K562 (cell line): ENCODE results near the gene NARF. TPM values are rescaled to one million over a fixed set of nuclear protein-coding genes. Genes with fewer than 3 reads are reported as not detected.

Experiments
- CXXC5 ChIP-seq: fragments of 250-450 bp; sonication (Bioruptor Pico); IDR thresholded peaks from 2 replicates; pipeline ENCODE4 v1.8.0; 2022; ENCODE audit warnings: inconsistent platforms, mild to moderate bottlenecking, moderate library complexity
- KDM5B ChIP-seq: fragments of 200-600 bp; sonication (generic); IDR thresholded peaks from 2 replicates; pipeline ENCODE4 v1.6.1; 2012; ENCODE audit warnings: low read depth, mild to moderate bottlenecking, moderate library complexity, low read length, control low read depth, inconsistent platforms; ENCODE audit not compliant: insufficient replicate concordance
- MAZ ChIP-seq, 2 experiments: fragments of 450-650 bp in 1 of 2; sonication (generic) in 1 of 2; formaldehyde crosslinking; IDR thresholded peaks in 1 of 2; conservative IDR thresholded peaks in 1 of 2; 2 replicates each; pipeline versions ENCODE4 v1.4.0 to v1.5.0; 2020; ENCODE audit warnings: mild to moderate bottlenecking in 1 of 2, missing genetic modification reagents in 1 of 2
- PHTF2 ChIP-seq: fragments of 250-450 bp; sonication (Bioruptor Pico); IDR thresholded peaks from 2 replicates; pipeline ENCODE4 v1.5.0; 2021; ENCODE audit warnings: mild to moderate bottlenecking
- POLR3G ChIP-seq: IDR thresholded peaks from 2 replicates; pipeline ENCODE4 v1.6.1; 2011; ENCODE audit not compliant: insufficient read length, insufficient replicate concordance; ENCODE audit errors: extremely low read depth
- SOX6 ChIP-seq: fragments of 450-650 bp; IDR thresholded peaks from 2 replicates; pipeline ENCODE4 v1.6.1; 2014; ENCODE audit warnings: mild to moderate bottlenecking
- ZNF311 ChIP-seq: fragments of 250-450 bp; sonication (Bioruptor Pico); IDR thresholded peaks from 2 replicates; pipeline ENCODE4 v1.4.0; 2020; ENCODE audit warnings: mild to moderate bottlenecking, moderate library complexity
- polyA plus RNA-seq, 8 experiments: library from polyadenylated mRNA; depleted of rRNA in 4 of 8; stranded (reverse) in 5 of 8; unstranded in 3 of 8; fragments of >200 nt; fragmentation: Nextera tagmentation in 2 of 8; fragmentation: Illumina TruSeq in 1 of 8; extraction: Ambion mirVana in 2 of 8; extraction: Trizol in 1 of 8; gene quantifications; 2 replicates each; pipeline versions ENCODE4 v1.2.1 to v1.2.3, GENCODE V29; 2011 to 2014; ENCODE audit warnings: inconsistent platforms in 1 of 8, missing spikeins in 1 of 8
- total RNA-seq, 7 experiments: library from RNA; depleted of rRNA in 6 of 7; stranded (reverse); fragments of >200 nt in 6 of 7; fragmentation: Illumina TruSeq in 2 of 7; extraction: Trizol in 2 of 7; gene quantifications; 2 replicates each; pipeline versions ENCODE4 v1.2.1 to v1.2.3, GENCODE V29; 2011 to 2021; ENCODE audit warnings: low replicate concordance in 1 of 7
- TF ChIP-seq, protein P1 (sequence below): fragments of 450-650 bp; IDR thresholded peaks from 2 replicates; pipeline ENCODE4 v1.6.1; 2016; ENCODE audit warnings: low read depth
- TF ChIP-seq, protein P2 (sequence below), 2 experiments: IDR thresholded peaks in 1 of 2; conservative IDR thresholded peaks in 1 of 2; 2 replicates each; pipeline ENCODE4 v1.6.1; 2016; ENCODE audit warnings: low read depth in 2 of 2, mild to moderate bottlenecking in 1 of 2, missing compliant biosample characterization in 1 of 2, missing genetic modification characterization in 1 of 2, moderate library complexity in 1 of 2
- TF ChIP-seq, protein P3 (sequence below): fragments of 450-650 bp; IDR thresholded peaks from 2 replicates; pipeline ENCODE4 v1.6.1; 2017; ENCODE audit warnings: antibody characterized with exemption, mild to moderate bottlenecking

NARF gene
- total and polyA plus RNA-seq, 9 of the 15 experiments (the other 6 are each of a cell fraction or from before 2014, with no cell fraction given) = 60.4 to 423 (median 132) TPM

DNA sequence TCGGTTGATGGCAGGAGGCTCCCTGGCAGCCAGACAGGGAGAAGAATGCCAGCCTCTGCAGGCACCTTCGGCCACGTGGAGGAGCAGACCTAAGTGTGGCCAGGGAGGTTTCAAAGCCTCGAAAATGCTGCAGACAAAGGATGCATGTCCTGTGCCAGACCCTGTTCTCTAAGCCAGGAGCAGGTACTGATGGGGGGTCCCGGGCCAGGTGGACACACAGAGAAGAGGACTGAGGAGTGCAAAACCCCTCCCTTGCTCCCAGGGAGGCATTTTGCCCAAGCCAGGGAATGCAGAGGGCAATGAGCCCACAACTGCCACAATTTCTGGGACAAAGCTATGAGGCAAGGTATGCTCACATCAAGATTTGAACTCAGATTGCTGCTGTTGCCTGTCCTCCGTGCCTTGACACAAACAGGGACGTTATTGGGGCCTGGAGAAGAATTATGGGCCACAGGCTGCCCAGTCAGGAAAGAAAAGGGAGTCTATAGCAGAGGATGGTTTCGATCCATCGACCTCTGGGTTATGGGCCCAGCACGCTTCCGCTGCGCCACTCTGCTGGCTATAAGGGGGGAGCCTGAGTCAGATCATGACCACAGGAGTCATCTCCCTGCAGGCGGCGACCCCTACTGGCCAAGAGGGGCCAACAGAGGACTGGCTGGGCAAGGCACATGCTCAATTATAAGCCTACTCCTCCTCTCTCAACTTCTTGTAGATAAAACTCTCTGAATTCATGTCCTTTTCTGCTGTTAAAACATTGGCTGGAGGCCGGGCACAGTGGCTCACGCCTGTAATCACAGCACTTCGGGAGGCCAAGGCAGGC lies 35.9 kb downstream of the NARF start (continued):
- TF ChIP-seq, protein P1, sequence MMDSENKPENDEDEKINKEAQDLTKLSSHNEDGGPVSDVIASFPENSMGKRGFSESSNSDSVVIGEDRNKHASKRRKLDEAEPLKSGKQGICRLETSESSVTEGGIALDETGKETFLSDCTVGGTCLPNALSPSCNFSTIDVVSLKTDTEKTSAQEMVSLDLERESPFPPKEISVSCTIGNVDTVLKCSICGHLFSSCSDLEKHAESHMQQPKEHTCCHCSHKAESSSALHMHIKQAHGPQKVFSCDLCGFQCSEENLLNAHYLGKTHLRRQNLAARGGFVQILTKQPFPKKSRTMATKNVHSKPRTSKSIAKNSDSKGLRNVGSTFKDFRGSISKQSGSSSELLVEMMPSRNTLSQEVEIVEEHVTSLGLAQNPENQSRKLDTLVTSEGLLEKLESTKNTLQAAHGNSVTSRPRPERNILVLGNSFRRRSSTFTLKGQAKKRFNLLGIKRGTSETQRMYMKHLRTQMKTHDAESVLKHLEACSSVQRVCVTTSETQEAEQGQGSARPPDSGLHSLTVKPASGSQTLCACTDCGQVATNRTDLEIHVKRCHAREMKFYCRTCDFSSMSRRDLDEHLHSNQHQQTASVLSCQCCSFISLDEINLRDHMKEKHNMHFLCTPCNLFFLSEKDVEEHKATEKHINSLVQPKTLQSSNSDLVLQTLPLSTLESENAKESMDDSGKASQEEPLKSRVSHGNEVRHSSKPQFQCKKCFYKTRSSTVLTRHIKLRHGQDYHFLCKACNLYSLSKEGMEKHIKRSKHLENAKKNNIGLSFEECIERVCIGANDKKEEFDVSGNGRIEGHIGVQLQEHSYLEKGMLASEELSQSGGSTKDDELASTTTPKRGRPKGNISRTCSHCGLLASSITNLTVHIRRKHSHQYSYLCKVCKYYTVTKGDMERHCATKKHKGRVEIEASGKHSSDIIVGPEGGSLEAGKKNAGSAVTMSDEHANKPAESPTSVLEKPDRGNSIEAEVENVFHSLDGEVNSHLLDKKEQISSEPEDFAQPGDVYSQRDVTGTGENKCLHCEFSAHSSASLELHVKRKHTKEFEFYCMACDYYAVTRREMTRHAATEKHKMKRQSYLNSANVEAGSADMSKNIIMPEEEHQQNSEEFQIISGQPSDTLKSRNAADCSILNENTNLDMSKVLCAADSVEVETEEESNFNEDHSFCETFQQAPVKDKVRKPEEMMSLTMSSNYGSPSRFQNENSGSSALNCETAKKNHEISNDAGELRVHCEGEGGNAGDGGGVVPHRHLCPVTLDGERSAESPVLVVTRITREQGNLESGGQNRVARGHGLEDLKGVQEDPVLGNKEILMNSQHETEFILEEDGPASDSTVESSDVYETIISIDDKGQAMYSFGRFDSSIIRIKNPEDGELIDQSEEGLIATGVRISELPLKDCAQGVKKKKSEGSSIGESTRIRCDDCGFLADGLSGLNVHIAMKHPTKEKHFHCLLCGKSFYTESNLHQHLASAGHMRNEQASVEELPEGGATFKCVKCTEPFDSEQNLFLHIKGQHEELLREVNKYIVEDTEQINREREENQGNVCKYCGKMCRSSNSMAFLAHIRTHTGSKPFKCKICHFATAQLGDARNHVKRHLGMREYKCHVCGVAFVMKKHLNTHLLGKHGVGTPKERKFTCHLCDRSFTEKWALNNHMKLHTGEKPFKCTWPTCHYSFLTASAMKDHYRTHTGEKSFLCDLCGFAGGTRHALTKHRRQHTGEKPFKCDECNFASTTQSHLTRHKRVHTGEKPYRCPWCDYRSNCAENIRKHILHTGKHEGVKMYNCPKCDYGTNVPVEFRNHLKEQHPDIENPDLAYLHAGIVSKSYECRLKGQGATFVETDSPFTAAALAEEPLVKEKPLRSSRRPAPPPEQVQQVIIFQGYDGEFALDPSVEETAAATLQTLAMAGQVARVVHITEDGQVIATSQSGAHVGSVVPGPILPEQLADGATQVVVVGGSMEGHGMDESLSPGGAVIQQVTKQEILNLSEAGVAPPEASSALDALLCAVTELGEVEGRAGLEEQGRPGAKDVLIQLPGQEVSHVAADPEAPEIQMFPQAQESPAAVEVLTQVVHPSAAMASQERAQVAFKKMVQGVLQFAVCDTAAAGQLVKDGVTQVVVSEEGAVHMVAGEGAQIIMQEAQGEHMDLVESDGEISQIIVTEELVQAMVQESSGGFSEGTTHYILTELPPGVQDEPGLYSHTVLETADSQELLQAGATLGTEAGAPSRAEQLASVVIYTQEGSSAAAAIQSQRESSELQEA = peak; percentile 82
- TF ChIP-seq PHTF2 (no peak), KDM5B (no peak), ZNF311 (CRISPR knock-in tag) (0 out of 2 replicates have a peak, but pooled peaks have one; percentile 35), CXXC5 (CRISPR knock-in tag) (peak; percentile 71), POLR3G (no peak), SOX6 (peak; percentile 77), MAZ (CRISPR knock-in tag; conservative IDR thresholded peaks at IDR 0.05 in 1 of 2, IDR thresholded peaks at IDR 0.05 in 1 of 2) (peak; percentile 91 to 95)
- TF ChIP-seq, protein P2, sequence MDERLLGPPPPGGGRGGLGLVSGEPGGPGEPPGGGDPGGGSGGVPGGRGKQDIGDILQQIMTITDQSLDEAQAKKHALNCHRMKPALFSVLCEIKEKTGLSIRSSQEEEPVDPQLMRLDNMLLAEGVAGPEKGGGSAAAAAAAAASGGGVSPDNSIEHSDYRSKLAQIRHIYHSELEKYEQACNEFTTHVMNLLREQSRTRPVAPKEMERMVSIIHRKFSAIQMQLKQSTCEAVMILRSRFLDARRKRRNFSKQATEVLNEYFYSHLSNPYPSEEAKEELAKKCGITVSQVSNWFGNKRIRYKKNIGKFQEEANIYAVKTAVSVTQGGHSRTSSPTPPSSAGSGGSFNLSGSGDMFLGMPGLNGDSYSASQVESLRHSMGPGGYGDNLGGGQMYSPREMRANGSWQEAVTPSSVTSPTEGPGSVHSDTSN (CRISPR knock-in tag; IDR thresholded peaks at IDR 0.05; ENCODE audit: low read depth) = no peak
- TF ChIP-seq, protein P2 (tag; conservative IDR thresholded peaks at IDR 0.05; ENCODE audit: low read depth) = peak; percentile 81
- TF ChIP-seq, protein P3, sequence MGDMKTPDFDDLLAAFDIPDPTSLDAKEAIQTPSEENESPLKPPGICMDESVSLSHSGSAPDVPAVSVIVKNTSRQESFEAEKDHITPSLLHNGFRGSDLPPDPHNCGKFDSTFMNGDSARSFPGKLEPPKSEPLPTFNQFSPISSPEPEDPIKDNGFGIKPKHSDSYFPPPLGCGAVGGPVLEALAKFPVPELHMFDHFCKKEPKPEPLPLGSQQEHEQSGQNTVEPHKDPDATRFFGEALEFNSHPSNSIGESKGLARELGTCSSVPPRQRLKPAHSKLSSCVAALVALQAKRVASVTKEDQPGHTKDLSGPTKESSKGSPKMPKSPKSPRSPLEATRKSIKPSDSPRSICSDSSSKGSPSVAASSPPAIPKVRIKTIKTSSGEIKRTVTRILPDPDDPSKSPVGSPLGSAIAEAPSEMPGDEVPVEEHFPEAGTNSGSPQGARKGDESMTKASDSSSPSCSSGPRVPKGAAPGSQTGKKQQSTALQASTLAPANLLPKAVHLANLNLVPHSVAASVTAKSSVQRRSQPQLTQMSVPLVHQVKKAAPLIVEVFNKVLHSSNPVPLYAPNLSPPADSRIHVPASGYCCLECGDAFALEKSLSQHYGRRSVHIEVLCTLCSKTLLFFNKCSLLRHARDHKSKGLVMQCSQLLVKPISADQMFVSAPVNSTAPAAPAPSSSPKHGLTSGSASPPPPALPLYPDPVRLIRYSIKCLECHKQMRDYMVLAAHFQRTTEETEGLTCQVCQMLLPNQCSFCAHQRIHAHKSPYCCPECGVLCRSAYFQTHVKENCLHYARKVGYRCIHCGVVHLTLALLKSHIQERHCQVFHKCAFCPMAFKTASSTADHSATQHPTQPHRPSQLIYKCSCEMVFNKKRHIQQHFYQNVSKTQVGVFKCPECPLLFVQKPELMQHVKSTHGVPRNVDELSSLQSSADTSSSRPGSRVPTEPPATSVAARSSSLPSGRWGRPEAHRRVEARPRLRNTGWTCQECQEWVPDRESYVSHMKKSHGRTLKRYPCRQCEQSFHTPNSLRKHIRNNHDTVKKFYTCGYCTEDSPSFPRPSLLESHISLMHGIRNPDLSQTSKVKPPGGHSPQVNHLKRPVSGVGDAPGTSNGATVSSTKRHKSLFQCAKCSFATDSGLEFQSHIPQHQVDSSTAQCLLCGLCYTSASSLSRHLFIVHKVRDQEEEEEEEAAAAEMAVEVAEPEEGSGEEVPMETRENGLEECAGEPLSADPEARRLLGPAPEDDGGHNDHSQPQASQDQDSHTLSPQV = peak; percentile 97
